Fibroblast of lung (primary cell): Measurements from ENCODE around the gene TBC1D19.

Source experiments
- EZH2 ChIP-seq: IDR thresholded peaks from 2 replicates; pipeline ENCODE4 v1.5.1; 2012; ENCODE audit warnings: low read length, control low read depth, mild to moderate bottlenecking; ENCODE audit errors: missing control alignments
- TF ChIP-seq, protein P1 (sequence below), 2 donors: IDR thresholded peaks in 1 of 2; conservative IDR thresholded peaks in 1 of 2; 1 replicate in 1 of 2; 2 replicates in 1 of 2; pipeline ENCODE4 v1.5.1; 2011 to 2012; ENCODE audit warnings: low read length in 2 of 2, control low read depth in 1 of 2, inconsistent platforms in 1 of 2, low read depth in 1 of 2, mild to moderate bottlenecking in 1 of 2

GRCh38 chr4:26622913-26623312 is 39.0 kb downstream of the TBC1D19 start:
- TF ChIP-seq, protein P1, sequence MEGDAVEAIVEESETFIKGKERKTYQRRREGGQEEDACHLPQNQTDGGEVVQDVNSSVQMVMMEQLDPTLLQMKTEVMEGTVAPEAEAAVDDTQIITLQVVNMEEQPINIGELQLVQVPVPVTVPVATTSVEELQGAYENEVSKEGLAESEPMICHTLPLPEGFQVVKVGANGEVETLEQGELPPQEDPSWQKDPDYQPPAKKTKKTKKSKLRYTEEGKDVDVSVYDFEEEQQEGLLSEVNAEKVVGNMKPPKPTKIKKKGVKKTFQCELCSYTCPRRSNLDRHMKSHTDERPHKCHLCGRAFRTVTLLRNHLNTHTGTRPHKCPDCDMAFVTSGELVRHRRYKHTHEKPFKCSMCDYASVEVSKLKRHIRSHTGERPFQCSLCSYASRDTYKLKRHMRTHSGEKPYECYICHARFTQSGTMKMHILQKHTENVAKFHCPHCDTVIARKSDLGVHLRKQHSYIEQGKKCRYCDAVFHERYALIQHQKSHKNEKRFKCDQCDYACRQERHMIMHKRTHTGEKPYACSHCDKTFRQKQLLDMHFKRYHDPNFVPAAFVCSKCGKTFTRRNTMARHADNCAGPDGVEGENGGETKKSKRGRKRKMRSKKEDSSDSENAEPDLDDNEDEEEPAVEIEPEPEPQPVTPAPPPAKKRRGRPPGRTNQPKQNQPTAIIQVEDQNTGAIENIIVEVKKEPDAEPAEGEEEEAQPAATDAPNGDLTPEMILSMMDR (conservative IDR thresholded peaks at IDR 0.05 in 1 of 2, IDR thresholded peaks at IDR 0.05 in 1 of 2; ENCODE audit: low read depth in 1 of 2, low read length in 2 of 2) = no peak
- TF ChIP-seq EZH2 = no peak
